PC-9 (cell line): ENCODE data around the gene TSC1. TPM values are rescaled to one million over a fixed set of nuclear protein-coding genes. Genes with fewer than 3 reads are reported as not detected.

ENCODE experiments used
- BruUV-seq: library from RNA; stranded (reverse); fragments of 400-500 nt; replicated peaks from 2 replicates; lab custom pipeline; 2021; lab: Mats Ljungman, UMichigan
- CTCF ChIA-PET: fragments of 300-600 bp; sonication (Branson Sonifier 250); formaldehyde crosslinking; loops from one replicate; lab custom pipeline; 2022; ENCODE audit warnings: antibody characterized with exemption; lab: Charles Lee
- POLR2A ChIA-PET: fragments of 300-600 bp; sonication (Branson Sonifier 250); formaldehyde crosslinking; loops from one replicate; lab custom pipeline; 2022; ENCODE audit warnings: antibody characterized with exemption; ENCODE audit not compliant: unreplicated experiment; lab: Charles Lee
- DNase-seq, 2 experiments: peaks; one replicate each; pipeline versions ENCODE4 v3.0.0 to v3.0.0-alpha.2; 2015 to 2022; ENCODE audit warnings: mixed read lengths in 1 of 2
- H2AFZ ChIP-seq: fragments of 200-600 bp; sonication (generic); 2 replicates; pipeline ENCODE4 v1.8.1; 2017; ENCODE audit warnings: antibody characterized with exemption
- H3F3A ChIP-seq: fragments of 200-600 bp; sonication (generic); 2 replicates; pipeline ENCODE4 v1.8.1; 2017; ENCODE audit warnings: antibody characterized with exemption, mild to moderate bottlenecking, low read depth; ENCODE audit not compliant: insufficient read depth
- H3K27ac ChIP-seq: fragments of 200-600 bp; sonication (generic); 2 replicates; pipeline ENCODE4 v1.6.1; 2016; ENCODE audit warnings: mixed run types
- H3K27me3 ChIP-seq: fragments of 200-600 bp; sonication (generic); 2 replicates; pipeline ENCODE4 v1.6.1; 2016; ENCODE audit warnings: low read depth, mixed run types; ENCODE audit not compliant: insufficient read depth
- H3K36me3 ChIP-seq: fragments of 200-600 bp; sonication (generic); 2 replicates; pipeline ENCODE4 v1.6.1; 2016; ENCODE audit warnings: low read depth, mixed run types
- H3K4me1 ChIP-seq: fragments of 200-600 bp; sonication (generic); replicated peaks from 2 replicates; pipeline ENCODE4 v1.6.1; 2016; ENCODE audit warnings: mixed run types; ENCODE audit not compliant: insufficient read depth
- H3K4me2 ChIP-seq: fragments of 200-600 bp; sonication (generic); 2 replicates; pipeline ENCODE4 v1.6.1; 2017; ENCODE audit warnings: mixed run types
- H3K4me3 ChIP-seq: fragments of 200-600 bp; sonication (generic); 2 replicates; pipeline ENCODE4 v1.6.1; 2016; ENCODE audit warnings: mixed run types
- H3K79me2 ChIP-seq: fragments of 200-600 bp; sonication (generic); 2 replicates; pipeline ENCODE4 v1.6.1; 2017; ENCODE audit warnings: low read depth, mixed run types
- H3K9me2 ChIP-seq: fragments of 200-600 bp; sonication (generic); 2 replicates; pipeline ENCODE4 v1.8.1; 2017; ENCODE audit warnings: mild to moderate bottlenecking; ENCODE audit not compliant: insufficient read depth
- H3K9me3 ChIP-seq: fragments of 200-600 bp; sonication (generic); 2 replicates; pipeline ENCODE4 v1.8.1; 2016; ENCODE audit warnings: low read depth; ENCODE audit not compliant: insufficient read depth
- H4K20me1 ChIP-seq: fragments of 200-600 bp; sonication (generic); 2 replicates; pipeline ENCODE4 v1.8.1; 2017; ENCODE audit not compliant: insufficient read depth
- EZH2 ChIP-seq: fragments of 200-600 bp; sonication (generic); IDR thresholded peaks from 2 replicates; pipeline ENCODE4 v1.8.0; 2017; ENCODE audit warnings: antibody characterized with exemption, low read depth
- intact Hi-C: fragments of 100-400 bp; cut with micrococcal nuclease; formaldehyde crosslinking; loops from one replicate; pipeline ENCODE4 v1.10.0; 2022; ENCODE audit not compliant: unreplicated experiment
- total RNA-seq: library from RNA; stranded (reverse); gene quantifications from 2 replicates; pipeline ENCODE4 v1.2.3, GENCODE V29; 2021
- TF ChIP-seq, protein P1 (sequence below): fragments of 200-600 bp; sonication (generic); conservative IDR thresholded peaks from 2 replicates; pipeline ENCODE4 v1.6.1; 2017; ENCODE audit warnings: mixed run types, antibody characterized with exemption, mild to moderate bottlenecking, moderate library complexity

TSC1 gene
- total RNA-seq, 1 experiment from 2014 or later: 61.0 TPM

- POLR2A ChIA-PET: interaction anchor here (0.7 kb wide), 2 partner anchors 14 to 111 kb away, joined by 4 to 5 read pairs; no protein-coding TSS in a partner anchor
- no peak overlapping the region for H3K4me3 ChIP-seq
- intact Hi-C loops: no loop called here
Measured at GRCh38 chr9:132880324-132880661, 64.1 kb downstream of the TSC1 start.

DNA sequence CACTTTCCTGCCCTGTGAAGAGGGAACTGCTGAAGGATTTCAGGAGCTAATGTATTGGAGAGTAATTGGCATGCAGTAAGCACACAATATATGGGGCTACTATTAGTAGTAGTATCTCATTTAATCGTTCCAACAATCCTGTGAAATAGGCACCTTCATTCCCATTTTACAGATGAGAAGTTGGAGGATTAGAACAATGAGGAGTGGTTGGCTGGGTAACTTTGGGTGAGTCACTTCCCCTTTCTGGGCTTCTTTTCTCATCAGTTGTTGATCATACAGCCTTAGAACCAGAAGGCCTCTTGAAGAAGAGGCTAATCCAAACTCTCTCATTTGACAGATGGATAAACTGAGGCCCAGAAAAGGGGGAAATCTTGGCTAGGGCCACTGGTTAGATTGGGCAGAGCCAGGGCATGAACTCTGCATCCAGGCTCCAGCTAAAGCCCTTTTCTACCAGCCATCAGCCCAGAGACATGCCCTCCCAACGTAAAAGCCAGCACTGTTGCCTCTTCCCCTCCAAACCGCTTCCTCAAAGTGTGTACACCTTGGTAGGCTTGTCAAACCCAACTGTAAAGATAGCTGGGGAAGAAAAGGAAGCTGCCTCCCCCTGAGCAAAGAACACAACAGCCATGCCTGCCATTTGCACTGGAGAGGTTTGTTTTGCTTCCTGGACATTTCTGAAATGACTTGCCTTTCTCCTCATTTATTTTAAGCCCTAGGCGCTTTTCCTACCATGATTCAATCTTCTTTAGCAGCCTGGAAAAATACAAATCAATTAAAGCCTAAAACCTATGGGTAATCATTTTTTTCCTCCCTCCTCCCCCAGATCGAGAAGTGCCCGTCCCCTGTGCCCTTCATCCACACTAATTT lies 64.7 kb downstream of the TSC1 start:
- no TSS peak for BruUV-seq
- intact Hi-C loops: no loop called here
- no peak for DNase-seq

More at GRCh38 chr9:132880324-132880661, 64.1 kb downstream of the TSC1 start:
- H3K9me2 ChIP-seq: no peaks in the 10 kb centered on the region
- peaks cover 22% of the 10 kb centered on the region for H3F3A ChIP-seq
- H3K27ac ChIP-seq: no peak overlapping the region
- DNase-seq: no peak
- TF ChIP-seq, protein P1, sequence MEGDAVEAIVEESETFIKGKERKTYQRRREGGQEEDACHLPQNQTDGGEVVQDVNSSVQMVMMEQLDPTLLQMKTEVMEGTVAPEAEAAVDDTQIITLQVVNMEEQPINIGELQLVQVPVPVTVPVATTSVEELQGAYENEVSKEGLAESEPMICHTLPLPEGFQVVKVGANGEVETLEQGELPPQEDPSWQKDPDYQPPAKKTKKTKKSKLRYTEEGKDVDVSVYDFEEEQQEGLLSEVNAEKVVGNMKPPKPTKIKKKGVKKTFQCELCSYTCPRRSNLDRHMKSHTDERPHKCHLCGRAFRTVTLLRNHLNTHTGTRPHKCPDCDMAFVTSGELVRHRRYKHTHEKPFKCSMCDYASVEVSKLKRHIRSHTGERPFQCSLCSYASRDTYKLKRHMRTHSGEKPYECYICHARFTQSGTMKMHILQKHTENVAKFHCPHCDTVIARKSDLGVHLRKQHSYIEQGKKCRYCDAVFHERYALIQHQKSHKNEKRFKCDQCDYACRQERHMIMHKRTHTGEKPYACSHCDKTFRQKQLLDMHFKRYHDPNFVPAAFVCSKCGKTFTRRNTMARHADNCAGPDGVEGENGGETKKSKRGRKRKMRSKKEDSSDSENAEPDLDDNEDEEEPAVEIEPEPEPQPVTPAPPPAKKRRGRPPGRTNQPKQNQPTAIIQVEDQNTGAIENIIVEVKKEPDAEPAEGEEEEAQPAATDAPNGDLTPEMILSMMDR: no peak
- TF ChIP-seq EZH2: no peak
- no peaks in the 10 kb centered on the region for H3K36me3 ChIP-seq
- CTCF ChIA-PET: no interaction called here
- H3K9me3 ChIP-seq: no peaks in the 10 kb centered on the region
- H2AFZ ChIP-seq: no peak overlapping the region
- no peaks in the 10 kb centered on the region for H3K79me2 ChIP-seq
- no peaks in the 10 kb centered on the region for H4K20me1 ChIP-seq
- BruUV-seq: no TSS peak
- H3K27me3 ChIP-seq: no peaks in the 10 kb centered on the region
- 0 out of 2 replicates have a peak, but pooled peaks cover 4% of the 10 kb centered on the region for H3K4me1 ChIP-seq
- H3K4me2 ChIP-seq: no peak overlapping the region

GRCh38 chr9:132878695-132879456 lies 65.5 kb downstream of the TSC1 start, which contains the start of gene SPACA9:
Gene SPACA9, plus strand, starts transcription at chr9:132878898. Its CDS starts 5,050 bp downstream, at chr9:132883948.
- intact Hi-C loops: no loop called here
- POLR2A ChIA-PET: no interaction called here
- H3K4me1 ChIP-seq: 0 out of 2 replicates have a peak, but pooled peaks cover 4% of the 10 kb centered on the region
- no peaks in the 10 kb centered on the region for H3K9me2 ChIP-seq
- H3K4me3 ChIP-seq: peak within 1 kb of the TSS; percentile 97
- DNase-seq: peak in 1 of 2 experiments; percentile 64
- peaks cover 22% of the 10 kb centered on the region for H3F3A ChIP-seq
- H3K27ac ChIP-seq: peak within 1 kb of the TSS; percentile 45
- H4K20me1 ChIP-seq: no peaks in the 10 kb centered on the region
- H3K36me3 ChIP-seq: no peaks in the 10 kb centered on the region
- H3K4me2 ChIP-seq: peak within 1 kb of the TSS; percentile 91
- no peaks in the 10 kb centered on the region for H3K9me3 ChIP-seq
- TF ChIP-seq, protein P1: no peak
- no peak for TF ChIP-seq EZH2
- no peaks in the 10 kb centered on the region for H3K79me2 ChIP-seq
- BruUV-seq: TSS peak; percentile 71
- H2AFZ ChIP-seq: peak within 1 kb of the TSS; percentile 100
- CTCF ChIA-PET: no interaction called here
- no peaks in the 10 kb centered on the region for H3K27me3 ChIP-seq

More for the DNA sequence above, 64.7 kb downstream of the TSC1 start:
- Histone ChIP-seq H3K4me1 (0 out of 2 replicates have a peak, but pooled peaks cover 4% of the 10 kb centered on the region), H4K20me1 (no peaks in the 10 kb centered on the region), H3K9me3 (no peaks in the 10 kb centered on the region), H2AFZ (no peak overlapping the region), H3K36me3 (no peaks in the 10 kb centered on the region), H3K27me3 (no peaks in the 10 kb centered on the region), H3K79me2 (no peaks in the 10 kb centered on the region), H3K4me3 (no peak overlapping the region; the same call in 1 of the 2 replicates), H3K9me2 (no peaks in the 10 kb centered on the region), H3K27ac (no peak overlapping the region), H3F3A (peaks cover 22% of the 10 kb centered on the region), H3K4me2 (peak overlapping the region; percentile 91; the same call in 1 of the 2 replicates)
- TF ChIP-seq EZH2: no peak
- TF ChIP-seq, protein P1: no peak
- POLR2A ChIA-PET: interaction anchor here (0.7 kb wide), 2 partner anchors 15 to 110 kb away, joined by 4 to 5 read pairs; no protein-coding TSS in a partner anchor
- CTCF ChIA-PET: no interaction called here
